NCI-H2171 (cell line): Measurements from ENCODE around the gene KCTD1.
A peak's percentile ranks its signal among the peaks of the same experiment; 100 is the strongest.
"Not testable (repeated sequence)": the region's sequence is repeated elsewhere in the genome, so short reads cannot be mapped to it uniquely, and the experiment has no call there.

ENCODE experiments used
- DNase-seq: peaks from one replicate; lab custom pipeline; 2025; lab: John Stamatoyannopoulos, UW

KCTD1 gene

DNA sequence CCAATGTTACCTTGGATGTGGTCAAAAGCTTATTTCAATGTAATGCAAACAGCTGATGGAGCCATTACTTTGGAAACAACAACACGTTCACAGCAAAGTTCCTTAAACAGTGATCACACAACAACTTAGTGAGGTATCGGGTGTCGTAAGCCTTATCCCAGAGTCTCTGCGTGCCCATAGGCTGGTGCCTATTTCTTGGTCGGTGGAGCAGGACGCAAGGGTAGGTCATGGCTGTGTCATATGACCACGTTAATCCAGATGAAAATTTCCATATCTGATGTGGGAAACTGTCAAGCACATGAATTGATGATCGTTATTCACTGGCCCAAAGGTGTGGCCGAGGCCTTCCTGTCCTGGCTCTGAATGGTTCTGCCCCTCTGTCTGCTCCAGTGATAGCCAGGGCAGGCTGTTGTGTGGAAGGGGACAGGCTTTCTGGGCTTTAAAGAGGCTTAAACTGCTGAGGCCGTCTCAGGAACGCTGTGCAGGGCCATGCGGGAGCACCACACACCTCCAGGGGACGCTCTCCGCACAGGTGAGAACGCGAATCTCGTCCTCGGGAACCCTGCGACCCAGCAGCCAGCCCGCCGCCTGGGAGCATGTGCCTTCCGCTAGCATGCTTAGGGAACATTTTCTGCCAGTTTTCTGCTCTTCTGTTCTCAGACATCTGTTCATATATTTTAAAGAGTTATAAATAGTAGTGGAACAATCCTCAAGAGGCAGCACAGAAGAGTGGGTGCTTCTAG is 90.6 kb downstream of the KCTD1 start:
- peak; percentile 65 for DNase-seq

- no peak for DNase-seq
Measured at GRCh38 chr18:26457195-26457594, 91.2 kb downstream of the KCTD1 start.

GRCh38 chr18:26456070-26456491 is 92.3 kb downstream of the KCTD1 start:
- DNase-seq: no peak

DNA sequence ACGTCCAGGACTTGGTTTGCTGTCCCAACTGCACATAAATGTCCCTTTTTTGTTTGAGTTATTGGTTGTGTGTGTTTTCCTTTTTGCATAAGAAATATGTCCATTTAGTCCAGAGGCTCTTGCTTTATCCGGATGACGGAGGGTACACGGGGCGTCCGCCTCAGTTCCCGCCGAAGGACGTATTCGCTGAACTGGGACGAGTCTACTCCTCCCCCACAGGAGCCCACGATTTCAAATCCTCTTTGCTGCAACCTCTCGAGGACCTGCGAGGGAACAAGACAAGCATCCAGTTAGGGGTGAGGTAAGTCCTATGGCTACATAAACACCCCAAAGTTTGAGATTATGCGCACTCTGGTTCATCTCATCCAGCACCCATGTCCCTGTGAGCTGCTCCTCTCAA is 92.7 kb downstream of the KCTD1 start:
- no peak for DNase-seq

GRCh38 chr18:26454616-26455015 is 93.7 kb downstream of the KCTD1 start:
- DNase-seq: no peak

GRCh38 chr18:26454192-26454591 is 94.2 kb downstream of the KCTD1 start:
- DNase-seq: no peak

DNA sequence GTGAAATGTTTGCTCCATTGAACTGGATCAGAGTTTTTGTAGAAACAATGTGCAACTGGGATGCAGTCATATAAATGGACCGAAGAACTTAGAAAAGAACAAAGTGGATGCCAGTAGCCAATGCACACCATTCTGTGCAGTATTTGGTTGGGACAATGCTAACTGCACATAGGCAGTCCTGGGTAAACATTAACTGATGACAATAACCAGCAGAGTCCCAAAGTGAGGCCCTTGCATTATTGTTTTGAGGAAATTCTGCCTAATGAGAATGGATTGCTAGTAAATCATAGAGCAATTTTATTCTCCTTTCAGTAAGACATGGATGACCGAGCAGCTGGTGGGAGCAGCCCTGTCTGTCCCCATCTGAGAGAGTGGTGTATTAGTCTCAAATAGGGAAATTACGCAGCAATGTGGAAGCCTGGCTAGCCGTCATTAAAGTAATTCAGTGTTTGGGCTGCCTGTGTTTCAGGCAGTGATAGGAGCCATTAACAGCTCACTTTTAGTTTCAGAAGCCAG is 94.9 kb downstream of the KCTD1 start:
- no peak for DNase-seq

DNA sequence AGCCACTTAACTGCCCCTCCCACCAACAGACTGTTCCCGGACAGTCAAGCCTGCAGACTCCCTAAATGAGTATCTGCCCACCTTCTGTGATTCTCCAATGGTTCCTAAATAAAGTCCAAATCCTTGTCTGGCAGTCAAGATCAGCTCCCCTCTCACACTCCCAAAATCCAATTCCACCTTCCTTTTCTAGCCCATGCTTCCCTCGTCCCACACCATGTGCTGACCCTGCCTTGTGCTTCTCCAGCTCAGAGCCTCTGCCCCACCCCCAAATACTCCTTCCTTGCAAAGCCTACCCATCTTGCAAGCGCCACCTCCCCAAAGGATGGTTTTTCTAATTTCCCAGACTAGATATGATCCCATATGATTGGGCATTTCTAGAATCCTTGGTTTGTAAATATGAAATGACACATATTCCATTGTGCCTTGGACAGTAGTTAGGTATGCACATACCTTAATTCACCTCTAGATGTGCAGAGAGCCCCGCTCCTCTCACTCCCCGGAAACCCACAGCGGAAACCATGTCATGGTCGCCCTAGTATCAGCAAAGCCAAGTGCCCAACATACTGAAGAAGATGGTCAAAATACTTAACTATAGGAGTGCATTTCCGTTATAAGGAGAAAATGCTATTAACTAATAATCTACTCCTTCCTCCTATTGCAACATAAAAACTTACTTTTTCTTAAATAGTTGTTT is 97.2 kb downstream of the KCTD1 start:
- DNase-seq: no peak

- DNase-seq: no peak
Measured at GRCh38 chr18:26448714-26449159, 99.6 kb downstream of the KCTD1 start.

- DNase-seq: no peak
Measured at GRCh38 chr18:26443853-26444252, 104.5 kb downstream of the KCTD1 start.

- DNase-seq: no peak
Measured at GRCh38 chr18:26442126-26442525, 106.2 kb downstream of the KCTD1 start.

- no peak for DNase-seq
Measured at GRCh38 chr18:26440644-26441043, 107.7 kb downstream of the KCTD1 start.

DNA sequence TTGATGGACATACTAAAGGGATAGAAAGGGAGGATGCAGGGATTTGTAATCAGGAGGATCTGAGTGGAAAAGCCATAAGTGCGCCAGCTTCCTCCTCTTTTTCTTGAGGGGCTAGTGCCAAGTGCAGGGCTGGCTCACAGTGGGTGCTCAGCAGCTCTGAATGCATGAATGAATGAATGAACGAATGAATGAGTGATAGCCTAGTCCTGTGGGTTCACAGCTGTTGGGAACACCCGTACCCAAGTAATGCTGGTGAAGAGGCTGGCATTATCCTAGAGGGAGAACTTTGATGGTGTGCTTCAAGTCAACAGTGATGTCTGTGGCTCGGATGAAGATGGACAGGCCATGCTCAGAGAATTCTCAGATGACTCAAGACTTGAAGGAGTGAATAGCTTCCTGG is 108.8 kb downstream of the KCTD1 start:
- no peak for DNase-seq

- no peak for DNase-seq
Measured at GRCh38 chr18:26438980-26439379, 109.4 kb downstream of the KCTD1 start.

DNA sequence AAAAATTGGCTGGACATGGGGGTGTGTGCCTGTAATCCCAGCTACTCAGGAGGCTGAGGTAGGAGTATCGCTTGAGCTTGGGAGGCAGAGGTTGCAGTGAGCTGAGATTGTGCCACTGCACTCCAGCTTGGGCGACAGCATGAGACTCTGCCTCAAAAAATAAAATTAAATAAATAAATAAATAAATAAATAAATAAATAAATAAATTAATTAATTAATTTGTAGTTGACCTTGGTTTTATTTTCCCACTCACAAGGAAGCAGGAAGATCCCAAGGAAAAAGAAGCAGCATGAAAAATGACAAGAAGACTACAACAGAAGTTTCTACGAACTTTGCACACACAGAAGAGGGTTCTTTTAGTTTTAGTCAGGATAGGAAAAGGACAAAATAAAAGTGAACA is 110.7 kb downstream of the KCTD1 start:
- not testable (repeated sequence) for DNase-seq

GRCh38 chr18:26436176-26437051 is 111.9 kb downstream of the KCTD1 start:
- DNase-seq: no peak

- no peak for DNase-seq
Measured at GRCh38 chr18:26435415-26436095, 112.8 kb downstream of the KCTD1 start.

DNA sequence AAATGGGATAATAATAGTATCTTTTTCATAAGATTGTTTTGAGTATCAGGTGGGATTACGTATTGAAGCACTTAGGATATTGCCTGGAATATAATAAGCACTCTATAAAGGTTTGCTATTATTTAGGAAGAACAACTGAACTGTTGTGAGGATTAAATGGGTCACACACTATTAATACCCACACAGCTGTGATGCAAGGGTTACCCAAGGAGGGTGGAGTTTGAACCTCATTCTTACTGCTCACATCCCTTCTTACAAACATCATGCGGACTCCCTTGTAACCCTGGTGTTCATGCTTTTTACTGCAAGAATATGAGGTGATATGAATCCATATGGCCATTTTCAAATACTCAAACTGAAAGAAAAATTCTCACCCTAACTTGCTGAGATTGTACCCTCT is 113.5 kb downstream of the KCTD1 start:
- DNase-seq: no peak

DNA sequence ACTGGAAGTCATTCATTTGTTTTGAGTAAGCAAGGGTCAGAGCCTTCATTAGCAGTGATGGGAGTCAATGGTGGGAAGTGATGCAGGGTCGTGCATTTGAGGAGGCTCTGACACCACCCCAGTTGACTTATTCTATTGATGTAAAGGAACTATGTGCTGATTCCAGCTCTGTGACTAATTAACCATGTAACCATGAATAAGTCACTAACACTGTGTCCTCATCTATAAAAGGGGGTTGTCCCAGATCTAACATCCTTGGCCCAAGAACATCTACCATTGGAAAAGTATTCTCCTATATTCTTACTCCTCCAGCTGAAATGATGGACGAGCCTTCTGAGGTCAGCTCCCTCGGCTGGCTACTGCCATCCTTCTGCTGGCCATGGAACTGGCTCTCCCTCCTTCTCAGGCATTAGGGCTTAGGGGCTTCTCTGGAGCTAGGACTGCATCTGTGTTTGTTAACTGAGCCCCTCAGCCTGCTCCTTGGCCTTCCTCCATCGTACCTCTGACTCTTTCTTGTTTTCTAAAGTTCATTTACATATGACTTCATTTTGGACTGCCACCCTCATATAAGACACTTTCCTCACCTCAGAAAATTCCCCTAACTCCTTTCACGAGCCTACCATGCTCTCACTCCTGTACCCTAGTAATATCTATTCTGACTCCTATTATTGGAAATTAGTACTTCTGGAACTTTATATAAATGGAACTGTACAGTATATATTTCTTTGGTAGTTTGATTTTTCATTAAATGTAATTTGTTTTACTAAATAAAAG is 115.5 kb downstream of the KCTD1 start:
- no peak for DNase-seq

GRCh38 chr18:26429535-26430226 is 118.7 kb downstream of the KCTD1 start:
- peak; percentile 56 for DNase-seq
